Posterior vena cava (tissue), 2 donors: ENCODE data around the gene PCLO. TPM values are rescaled to one million over a fixed set of nuclear protein-coding genes. Genes with fewer than 3 reads are reported as not detected.
A peak's percentile ranks its signal among the peaks of the same experiment; 100 is the strongest.
"Not testable (repeated sequence)": the region's sequence is repeated elsewhere in the genome, so short reads cannot be mapped to it uniquely, and the experiment has no call there.

ENCODE experiments used
- DNase-seq: peaks from one replicate; pipeline ENCODE4 v3.0.0-alpha.2; 2020; ENCODE audit warnings: low spot score
- intact Hi-C, 2 donors: fragments of 100-400 bp; cut with DNase I; formaldehyde crosslinking; loops; one replicate each; pipeline versions ENCODE4 v1.14.1 to v1.14.2; 2022 to 2023
- total RNA-seq, 2 donors: library from RNA; stranded (reverse); fragmentation: NEBNext Ultra II Directional; extraction: Animal tissue kit (Norgen Biotek cat#: 25700); gene quantifications; one replicate each; pipeline ENCODE4 v1.2.1, GENCODE V29; 2021
- donor health status: DM: yes; HTN: yes; CAD: no.
- donor health status: DM: yes; HTN: yes; CAD: no.

Gene PCLO
- total RNA-seq, 2 donors from 2014 or later, result 0.62 to 1.2 TPM

GRCh38 chr7:83058667-83059066 is 104.0 kb downstream of the PCLO start:
- no peak for DNase-seq
- intact Hi-C loops, result no loop called here

- intact Hi-C loops, result no loop called here
These were observed 107.5 kb downstream of the PCLO start for GRCh38 chr7:83055197-83055596.

GRCh38 chr7:83054472-83054871 is 108.2 kb downstream of the PCLO start:
- intact Hi-C loops, result no loop called here
- no peak for DNase-seq

More at GRCh38 chr7:83055197-83055596, 107.5 kb downstream of the PCLO start:
- no peak for DNase-seq

- intact Hi-C loops, result no loop called here
- DNase-seq, result no peak
These were observed 108.7 kb downstream of the PCLO start for GRCh38 chr7:83053965-83054364.

- intact Hi-C loops, result no loop called here
- DNase-seq, result no peak
These were observed 122.2 kb downstream of the PCLO start for GRCh38 chr7:83040484-83040883.

- intact Hi-C loops, result no loop called here
- no peak for DNase-seq
These were observed 123.9 kb downstream of the PCLO start for GRCh38 chr7:83038787-83039186.

GRCh38 chr7:83036721-83037380 is 125.8 kb downstream of the PCLO start:
- no peak for DNase-seq
- intact Hi-C loops, result no loop called here

GRCh38 chr7:83036130-83036529 is 126.6 kb downstream of the PCLO start:
- no peak for DNase-seq
- intact Hi-C loops, result no loop called here

GRCh38 chr7:83032195-83032594 is 130.5 kb downstream of the PCLO start:
- intact Hi-C loops, result no loop called here

GRCh38 chr7:83023817-83024665 is 138.6 kb downstream of the PCLO start:
- intact Hi-C loops, result not testable (repeated sequence)
- DNase-seq, result peak; percentile 61

More at GRCh38 chr7:83032195-83032594, 130.5 kb downstream of the PCLO start:
- DNase-seq, result no peak

- DNase-seq, result no peak
- intact Hi-C loops, result no loop called here
These were observed 141.7 kb downstream of the PCLO start for GRCh38 chr7:83021032-83021431.

GRCh38 chr7:83020161-83020560 is 142.5 kb downstream of the PCLO start:
- intact Hi-C loops, result no loop called here
- no peak for DNase-seq

- intact Hi-C loops, result no loop called here
- no peak for DNase-seq
These were observed 146.8 kb downstream of the PCLO start for GRCh38 chr7:83015916-83016315.

- intact Hi-C loops, result no loop called here
- no peak for DNase-seq
These were observed 148.1 kb downstream of the PCLO start for GRCh38 chr7:83014546-83014945.

- DNase-seq, result no peak
- intact Hi-C loops, result no loop called here
These were observed 150.7 kb downstream of the PCLO start for GRCh38 chr7:83011954-83012353.

- no peak for DNase-seq
- intact Hi-C loops, result no loop called here
These were observed 157.3 kb downstream of the PCLO start for GRCh38 chr7:83005410-83005809.

- intact Hi-C loops, result no loop called here
- no peak for DNase-seq
These were observed 161.2 kb downstream of the PCLO start for GRCh38 chr7:83001362-83002040.

- no peak for DNase-seq
- intact Hi-C loops, result no loop called here
These were observed 164.2 kb downstream of the PCLO start for GRCh38 chr7:82998436-82998835.

- intact Hi-C loops, result no loop called here
- DNase-seq, result no peak
These were observed 177.4 kb downstream of the PCLO start for GRCh38 chr7:82985144-82985802.
